ENCODE results near the gene LIF.
A peak's percentile ranks its signal among the peaks of the same experiment; 100 is the strongest.
"Not testable (repeated sequence)": the region's sequence is repeated elsewhere in the genome, so short reads cannot be mapped to it uniquely, and the experiment has no call there.

Gene LIF

GRCh38 chr22:30224161-30224857 is 22.2 kb downstream of the LIF start:
- no peak for DNase-seq (ENCODE audit: low spot score)

GRCh38 chr22:30223303-30223702 is 23.3 kb downstream of the LIF start:
- no peak for DNase-seq (ENCODE audit: low spot score)

GRCh38 chr22:30222321-30222720 is 24.2 kb downstream of the LIF start:
- DNase-seq (ENCODE audit: low spot score), result no peak

GRCh38 chr22:30221121-30221992 is 25.2 kb downstream of the LIF start:
- DNase-seq (ENCODE audit: low spot score), result peak; percentile 71

- DNase-seq (ENCODE audit: low spot score), result no peak
Measured at GRCh38 chr22:30220338-30221012, 26.1 kb downstream of the LIF start.

GRCh38 chr22:30219668-30220278 is 26.8 kb downstream of the LIF start:
- DNase-seq (ENCODE audit: low spot score), result no peak

- DNase-seq (ENCODE audit: low spot score), result no peak
Measured at GRCh38 chr22:30219049-30219654, 27.4 kb downstream of the LIF start.

GRCh38 chr22:30217698-30218560 is 28.6 kb downstream of the LIF start:
- no peak for DNase-seq (ENCODE audit: low spot score)

GRCh38 chr22:30216710-30217109 is 29.8 kb downstream of the LIF start:
- no peak for DNase-seq (ENCODE audit: low spot score)

GRCh38 chr22:30216272-30216671 is 30.3 kb downstream of the LIF start:
- DNase-seq (ENCODE audit: low spot score), result not testable (repeated sequence)

GRCh38 chr22:30214703-30215407 is 31.7 kb downstream of the LIF start:
- no peak for DNase-seq (ENCODE audit: low spot score)

- DNase-seq (ENCODE audit: low spot score), result no peak
Measured at GRCh38 chr22:30212996-30213441, 33.5 kb downstream of the LIF start.

- peak; percentile 69 for DNase-seq (ENCODE audit: low spot score)
Measured at GRCh38 chr22:30212363-30212995, 34.1 kb downstream of the LIF start.

- no peak for DNase-seq (ENCODE audit: low spot score)
Measured at GRCh38 chr22:30211124-30211820, 35.3 kb downstream of the LIF start.

GRCh38 chr22:30210235-30210909 is 36.2 kb downstream of the LIF start:
- no peak for DNase-seq (ENCODE audit: low spot score)

GRCh38 chr22:30209642-30210041 is 36.9 kb downstream of the LIF start:
- DNase-seq (ENCODE audit: low spot score), result no peak

- DNase-seq (ENCODE audit: low spot score), result no peak
Measured at GRCh38 chr22:30208631-30209603, 37.6 kb downstream of the LIF start.

Data from activated CD4-positive, alpha-beta T cell treated with anti-CD3 and anti-CD28 coated beads, Interleukin-2, Interleukin-4, amounts not matched to agents 100 ng/mL and 50 ng/mL, durations not matched to agents 16 hours and 8 hours (primary cell).